ENCODE results near the gene PRKD2. TPM values are rescaled to one million over a fixed set of nuclear protein-coding genes. Genes with fewer than 3 reads are reported as not detected.

Gene PRKD2
- total RNA-seq, 1 donor from 2014 or later, result 49.4 TPM

DNA sequence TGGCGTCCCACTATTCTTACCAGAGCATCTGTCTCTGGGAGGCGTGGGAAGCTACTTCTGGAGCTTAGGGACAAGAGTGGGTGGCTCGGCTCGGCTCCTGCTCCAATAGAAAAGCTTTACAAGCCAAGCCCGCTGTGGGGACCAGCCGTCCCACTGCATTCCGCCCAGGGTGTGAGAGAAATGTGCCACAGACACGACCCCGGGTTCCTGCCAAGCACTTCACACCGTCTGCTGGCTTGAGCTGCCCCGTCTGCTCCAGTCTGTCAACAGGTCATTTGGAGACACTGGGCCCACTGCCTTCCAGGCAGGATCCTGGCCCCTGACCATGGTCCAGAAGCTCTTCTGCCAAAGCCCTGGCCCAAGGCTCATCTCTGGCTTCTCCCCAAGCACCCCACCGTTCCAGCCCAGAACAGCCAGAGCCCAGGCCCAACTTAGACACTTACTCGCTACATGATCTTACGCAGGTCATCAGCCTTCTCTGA, 22.4 kb upstream of the PRKD2 start:
- intact Hi-C loops (cut with DNase I), result no loop called here
- TF ChIP-seq, protein P1, sequence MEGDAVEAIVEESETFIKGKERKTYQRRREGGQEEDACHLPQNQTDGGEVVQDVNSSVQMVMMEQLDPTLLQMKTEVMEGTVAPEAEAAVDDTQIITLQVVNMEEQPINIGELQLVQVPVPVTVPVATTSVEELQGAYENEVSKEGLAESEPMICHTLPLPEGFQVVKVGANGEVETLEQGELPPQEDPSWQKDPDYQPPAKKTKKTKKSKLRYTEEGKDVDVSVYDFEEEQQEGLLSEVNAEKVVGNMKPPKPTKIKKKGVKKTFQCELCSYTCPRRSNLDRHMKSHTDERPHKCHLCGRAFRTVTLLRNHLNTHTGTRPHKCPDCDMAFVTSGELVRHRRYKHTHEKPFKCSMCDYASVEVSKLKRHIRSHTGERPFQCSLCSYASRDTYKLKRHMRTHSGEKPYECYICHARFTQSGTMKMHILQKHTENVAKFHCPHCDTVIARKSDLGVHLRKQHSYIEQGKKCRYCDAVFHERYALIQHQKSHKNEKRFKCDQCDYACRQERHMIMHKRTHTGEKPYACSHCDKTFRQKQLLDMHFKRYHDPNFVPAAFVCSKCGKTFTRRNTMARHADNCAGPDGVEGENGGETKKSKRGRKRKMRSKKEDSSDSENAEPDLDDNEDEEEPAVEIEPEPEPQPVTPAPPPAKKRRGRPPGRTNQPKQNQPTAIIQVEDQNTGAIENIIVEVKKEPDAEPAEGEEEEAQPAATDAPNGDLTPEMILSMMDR (IDR thresholded peaks at IDR 0.05), result no peak
- no peak for TF ChIP-seq POLR2A (IDR thresholded peaks at IDR 0.05)
- no peak for TF ChIP-seq POLR2AphosphoS5 (IDR thresholded peaks at IDR 0.05; ENCODE audit: insufficient read depth in 1 of 2, low read depth in 1 of 2)
- Histone ChIP-seq H3K36me3 (peaks cover 0 to 37% of the 10 kb centered on the region in 2 donors), H3K9me3 (no peaks in the 10 kb centered on the region), H3K4me3 (no peak overlapping the region), H3K4me1 (peaks cover 55% of the 10 kb centered on the region), H3K27ac (no peak overlapping the region), H3K27me3 (no peaks in the 10 kb centered on the region)
- no peak for DNase-seq (ENCODE audit: extremely low spot score in 2 of 2)

DNA sequence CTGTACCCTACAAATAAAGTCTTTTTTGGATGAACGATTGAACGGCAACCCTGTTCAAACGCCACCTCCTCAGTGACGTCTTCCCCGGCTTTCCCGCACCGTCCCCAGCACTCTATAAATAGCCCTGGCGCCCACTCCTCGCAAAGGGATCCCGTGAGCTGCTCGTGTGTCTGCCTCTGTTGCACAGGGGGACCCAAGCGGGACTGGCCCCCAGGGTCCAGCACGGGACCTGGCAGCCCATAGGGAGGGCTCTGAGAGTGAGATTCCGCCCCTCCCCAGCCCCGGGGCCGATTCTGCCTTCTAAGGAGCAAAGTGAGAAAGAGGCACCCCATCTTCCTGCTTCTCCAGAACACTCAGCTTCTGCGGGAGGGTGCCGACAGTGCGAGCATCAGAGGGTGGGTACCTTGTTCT, 20.9 kb upstream of the PRKD2 start:
- no peak overlapping the region for H3K27ac ChIP-seq
- H3K36me3 ChIP-seq, result peaks cover 0 to 53% of the 10 kb centered on the region in 2 donors
- DNase-seq (ENCODE audit: extremely low spot score in 2 of 2), result no peak
- no peaks in the 10 kb centered on the region for H3K27me3 ChIP-seq
- H3K4me3 ChIP-seq, result no peak overlapping the region
- intact Hi-C loops (cut with DNase I), result no loop called here
- H3K9me3 ChIP-seq, result no peaks in the 10 kb centered on the region
- peaks cover 39% of the 10 kb centered on the region for H3K4me1 ChIP-seq
- TF ChIP-seq POLR2AphosphoS5 (IDR thresholded peaks at IDR 0.05; ENCODE audit: insufficient read depth in 1 of 2, low read depth in 1 of 2), result no peak
- TF ChIP-seq POLR2A (IDR thresholded peaks at IDR 0.05), result no peak
- TF ChIP-seq, protein P1 (IDR thresholded peaks at IDR 0.05), result no peak

DNA sequence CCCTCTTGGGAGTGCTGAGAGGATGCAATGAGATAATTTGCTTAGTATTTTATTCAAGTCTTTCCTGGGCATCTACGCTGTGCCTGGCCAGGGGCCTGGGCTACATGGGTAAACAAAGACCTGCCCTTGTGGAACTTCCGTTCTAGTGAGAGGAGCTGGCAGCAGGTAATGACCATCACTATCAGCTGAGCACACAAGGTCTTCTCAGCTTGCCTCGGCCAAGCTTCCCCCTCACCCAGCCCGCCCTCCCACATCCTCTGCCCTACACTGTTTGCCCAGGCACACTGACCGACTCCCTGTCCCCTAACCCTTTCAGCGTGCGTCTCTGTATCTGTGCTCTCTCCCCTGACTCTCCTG, 20.4 kb upstream of the PRKD2 start:
- Histone ChIP-seq H3K27ac (no peak overlapping the region), H3K4me1 (peaks cover 35% of the 10 kb centered on the region)
- intact Hi-C loops (cut with DNase I), result no loop called here

GRCh38 chr19:46736531-46737297, 19.8 kb upstream of the PRKD2 start:
- TF ChIP-seq POLR2A (IDR thresholded peaks at IDR 0.05), result no peak
- no peak for TF ChIP-seq POLR2AphosphoS5 (IDR thresholded peaks at IDR 0.05; ENCODE audit: insufficient read depth in 1 of 2, low read depth in 1 of 2)
- TF ChIP-seq, protein P1 (IDR thresholded peaks at IDR 0.05), result no peak
- peaks cover 35% of the 10 kb centered on the region for H3K4me1 ChIP-seq
- H3K27me3 ChIP-seq, result no peaks in the 10 kb centered on the region
- H3K9me3 ChIP-seq, result no peaks in the 10 kb centered on the region
- H3K36me3 ChIP-seq, result peaks cover 0 to 62% of the 10 kb centered on the region in 2 donors
- H3K4me3 ChIP-seq, result no peak overlapping the region
- intact Hi-C loops (cut with DNase I), result no loop called here
- H3K27ac ChIP-seq, result no peak overlapping the region
- DNase-seq (ENCODE audit: extremely low spot score in 2 of 2), result no peak

More for the DNA sequence above, 20.4 kb upstream of the PRKD2 start:
- TF ChIP-seq POLR2AphosphoS5 (IDR thresholded peaks at IDR 0.05; ENCODE audit: insufficient read depth in 1 of 2, low read depth in 1 of 2), result no peak
- no peak for TF ChIP-seq POLR2A (IDR thresholded peaks at IDR 0.05)
- TF ChIP-seq, protein P1 (IDR thresholded peaks at IDR 0.05), result no peak
- no peak for DNase-seq (ENCODE audit: extremely low spot score in 2 of 2)
- H3K4me3 ChIP-seq, result no peak overlapping the region
- peaks cover 0 to 58% of the 10 kb centered on the region in 2 donors for H3K36me3 ChIP-seq
- no peaks in the 10 kb centered on the region for H3K9me3 ChIP-seq
- H3K27me3 ChIP-seq, result no peaks in the 10 kb centered on the region

DNA sequence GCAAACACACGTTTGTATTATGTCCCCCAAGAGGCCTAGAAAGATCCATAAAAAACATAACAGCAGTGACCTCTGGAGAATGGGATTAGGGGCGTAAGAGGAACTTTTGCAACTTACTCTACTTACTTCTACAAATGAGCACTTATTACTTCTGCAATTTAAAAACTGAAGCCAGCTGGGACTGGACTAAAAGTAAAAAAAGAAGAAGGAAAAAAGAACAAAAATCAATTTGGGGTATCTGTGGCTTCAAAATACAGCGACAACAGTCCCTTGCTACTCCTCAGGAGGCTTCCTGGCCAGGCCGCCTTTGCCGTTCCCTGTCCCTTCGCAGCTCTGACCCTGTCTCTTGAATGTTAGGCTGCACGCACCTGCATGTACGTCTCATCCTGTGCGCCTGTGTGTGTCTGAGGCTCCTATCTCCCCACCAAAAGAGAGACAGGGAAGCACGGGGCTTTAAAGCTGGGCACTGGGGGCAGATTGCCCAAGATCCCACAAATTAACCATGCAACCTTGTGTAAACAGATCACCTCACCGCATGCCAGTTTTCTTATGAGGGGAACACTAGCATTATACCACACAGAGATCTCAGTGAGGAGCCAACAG, 16.9 kb upstream of the PRKD2 start:
- DNase-seq (ENCODE audit: extremely low spot score in 2 of 2), result no peak
- TF ChIP-seq POLR2A (IDR thresholded peaks at IDR 0.05), result no peak
- intact Hi-C loops (cut with DNase I), result no loop called here
- peaks cover 0 to 83% of the 10 kb centered on the region in 2 donors for H3K36me3 ChIP-seq
- no peak overlapping the region for H3K4me3 ChIP-seq
- no peaks in the 10 kb centered on the region for H3K27me3 ChIP-seq
- H3K9me3 ChIP-seq, result no peaks in the 10 kb centered on the region
- no peak overlapping the region for H3K27ac ChIP-seq
- H3K4me1 ChIP-seq, result peaks cover 25% of the 10 kb centered on the region
